Right forelimb (tissue), 1 donor: Measurements from ENCODE around the gene IFRD2.
A peak's percentile ranks its signal among the peaks of the same experiment; 100 is the strongest.
"Not testable (repeated sequence)": the region's sequence is repeated elsewhere in the genome, so short reads cannot be mapped to it uniquely, and the experiment has no call there.

ENCODE experiments used
- DNase-seq: peaks from one replicate; pipeline ENCODE4 v3.0.0-alpha.2; 2018

IFRD2 gene

GRCh38 chr3:50266017-50266416 is 26.2 kb downstream of the IFRD2 start:
- DNase-seq, result no peak

DNA sequence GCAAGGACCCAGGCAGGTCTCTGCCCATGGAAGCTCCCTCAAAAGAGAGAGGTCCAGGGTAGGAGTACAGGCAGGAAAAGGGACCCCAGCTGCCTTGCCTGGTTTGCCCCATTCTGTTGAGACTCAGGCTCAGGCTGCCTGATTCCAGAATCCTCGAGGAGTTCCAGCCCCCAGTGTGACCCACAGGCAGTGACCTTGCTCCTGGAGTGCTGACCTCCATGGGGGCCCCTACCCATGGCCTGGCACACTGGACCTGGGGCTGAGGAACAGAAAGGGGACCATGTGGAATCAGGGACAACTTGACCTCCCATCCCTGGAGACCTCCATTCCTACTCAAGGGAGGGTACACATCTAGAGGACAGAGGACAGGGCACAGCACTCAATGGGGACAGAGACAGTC is 26.7 kb downstream of the IFRD2 start:
- DNase-seq, result no peak

DNA sequence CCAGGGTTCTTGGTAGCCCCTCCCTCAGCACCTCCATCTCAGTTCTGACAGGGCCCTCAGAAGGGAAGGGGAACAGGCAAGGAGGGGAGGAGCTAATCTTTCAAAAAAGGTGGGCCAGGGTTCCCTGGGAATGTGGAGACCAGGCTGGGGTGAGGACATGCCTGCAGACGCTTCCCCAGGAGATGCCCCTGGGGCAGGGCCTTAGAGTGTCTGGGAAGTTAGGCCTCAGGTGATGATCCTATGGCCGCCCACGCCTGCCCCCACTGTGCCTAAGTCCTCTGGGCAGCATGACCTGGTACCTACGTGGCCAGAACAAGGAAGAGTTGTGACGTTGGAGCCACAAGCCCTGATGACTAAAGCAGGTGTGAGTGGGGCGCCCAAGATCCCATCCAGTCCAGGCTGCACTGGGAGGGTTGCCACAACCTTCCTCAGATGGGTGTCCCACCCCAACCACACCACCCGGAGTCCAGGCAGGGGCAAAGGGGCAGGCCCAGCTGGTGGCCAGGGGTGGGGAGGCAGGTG is 27.2 kb downstream of the IFRD2 start:
- DNase-seq, result no peak

DNA sequence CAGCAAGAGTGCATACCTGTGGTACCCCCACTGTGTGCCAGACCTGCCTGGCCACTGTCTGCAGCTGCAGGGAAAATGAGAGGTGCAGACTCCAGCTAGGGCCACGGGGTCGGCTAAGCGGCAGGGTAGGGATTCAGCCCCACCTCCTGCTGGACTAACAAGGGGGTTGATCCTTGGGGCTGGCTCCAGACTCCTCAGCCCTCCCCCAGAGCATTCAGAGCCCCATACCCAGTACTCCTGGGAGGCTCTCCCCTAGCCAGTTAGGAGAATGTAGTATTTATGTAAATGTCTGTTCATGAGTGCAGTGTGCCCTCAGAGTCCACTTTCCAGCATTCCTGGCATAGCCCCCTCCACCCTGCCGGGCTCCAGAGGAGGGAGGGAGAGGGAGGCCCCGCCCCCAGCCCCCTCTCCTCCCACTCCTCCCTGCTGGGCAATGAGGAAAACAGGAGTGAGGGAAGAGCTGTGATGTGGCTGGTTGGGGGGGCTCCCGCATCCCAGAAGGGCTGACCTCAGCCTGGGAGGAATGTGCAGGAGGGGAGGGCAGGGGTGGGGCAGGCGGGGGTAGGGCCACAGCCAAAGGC is 27.8 kb downstream of the IFRD2 start:
- peak; percentile 93 for DNase-seq

GRCh38 chr3:50263478-50264382 is 28.5 kb downstream of the IFRD2 start:
- DNase-seq, result no peak

DNA sequence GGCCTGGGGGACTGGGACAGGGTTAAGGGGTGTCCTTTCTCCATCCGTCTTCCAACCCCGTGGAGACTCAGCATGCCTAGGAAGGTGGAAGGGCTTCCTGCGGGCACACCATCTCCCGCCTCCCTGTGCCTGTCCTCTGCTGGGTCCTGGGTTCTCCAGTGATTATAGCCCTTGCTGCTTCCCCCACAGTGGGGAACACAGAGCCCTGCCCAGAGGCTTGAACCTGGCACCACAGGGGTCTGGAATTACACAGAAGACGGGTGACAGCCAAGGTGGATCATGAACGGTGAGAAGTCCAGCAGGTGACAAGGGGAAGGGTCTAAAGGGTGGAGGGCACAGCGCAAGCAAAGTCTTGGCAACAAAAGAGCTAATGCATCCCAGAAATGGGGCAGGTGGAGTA is 29.5 kb downstream of the IFRD2 start:
- DNase-seq, result no peak

GRCh38 chr3:50262200-50262599 is 30.0 kb downstream of the IFRD2 start:
- not testable (repeated sequence) for DNase-seq

DNA sequence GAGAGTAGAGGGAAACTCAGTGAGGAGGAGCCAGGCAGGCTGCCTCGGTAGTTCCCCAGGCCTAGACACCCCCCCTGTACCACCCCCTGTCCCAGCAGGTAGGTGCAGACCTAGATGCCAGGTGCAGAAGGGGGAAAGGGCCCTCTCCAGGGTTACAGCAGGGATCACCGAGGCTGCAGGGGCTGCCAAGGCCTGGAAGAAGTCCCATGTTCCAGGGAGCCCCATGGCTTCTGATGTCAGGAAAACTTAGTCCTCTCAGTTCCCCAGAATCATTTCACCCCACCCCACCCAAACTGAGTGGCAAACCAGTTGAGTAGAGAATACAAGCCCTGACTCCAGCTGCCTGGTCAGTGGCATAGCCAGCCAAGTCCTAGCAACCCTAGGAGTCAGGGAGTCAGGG is 30.7 kb downstream of the IFRD2 start:
- no peak for DNase-seq

DNA sequence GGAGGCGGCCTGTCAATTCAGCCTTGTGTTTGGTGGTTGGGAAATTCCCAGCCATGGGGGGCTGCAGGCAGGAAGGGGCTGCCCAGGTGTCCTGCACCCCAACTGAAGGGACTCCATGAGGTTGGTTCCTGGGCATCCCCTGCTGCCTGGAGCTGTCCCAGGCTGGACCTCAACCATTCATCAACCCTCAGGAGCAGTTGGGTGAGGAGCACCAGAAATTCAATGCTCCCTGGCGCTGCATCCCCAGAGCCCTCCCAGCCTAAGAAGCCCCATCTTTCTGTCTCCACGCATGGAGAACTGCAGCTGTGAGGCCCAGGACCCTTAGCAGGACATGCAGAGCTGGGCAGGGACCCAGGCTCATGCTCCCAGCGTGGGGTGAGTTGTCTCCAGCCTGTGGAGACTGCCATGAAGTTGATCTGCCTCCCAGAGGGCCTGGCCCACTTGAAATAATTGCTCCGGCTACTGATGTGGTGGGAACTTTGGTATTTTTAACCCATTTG is 31.2 kb downstream of the IFRD2 start:
- no peak for DNase-seq

GRCh38 chr3:50260027-50260941 is 31.9 kb downstream of the IFRD2 start:
- peak; percentile 97 for DNase-seq

GRCh38 chr3:50259432-50260026 is 32.7 kb downstream of the IFRD2 start:
- DNase-seq, result no peak

DNA sequence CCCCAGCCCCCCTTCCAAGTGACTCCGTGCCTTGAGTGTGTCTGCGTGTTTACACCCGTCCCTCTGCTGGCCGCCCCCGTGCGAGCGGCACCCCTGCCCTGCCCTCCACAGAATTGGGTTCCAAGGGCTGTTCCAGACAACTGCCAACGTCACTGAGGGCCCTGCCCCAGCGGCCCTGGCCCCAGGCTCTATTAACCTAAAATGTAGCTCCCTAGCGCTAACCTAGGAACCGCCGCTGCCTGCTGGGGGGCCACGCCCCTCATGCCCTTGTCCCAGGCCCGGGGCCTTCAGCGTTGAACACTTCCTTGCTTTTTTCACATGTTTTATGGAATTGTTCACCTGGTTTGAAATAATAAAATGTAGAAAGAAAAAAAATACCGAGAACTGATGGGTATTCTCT is 33.2 kb downstream of the IFRD2 start:
- DNase-seq, result no peak

DNA sequence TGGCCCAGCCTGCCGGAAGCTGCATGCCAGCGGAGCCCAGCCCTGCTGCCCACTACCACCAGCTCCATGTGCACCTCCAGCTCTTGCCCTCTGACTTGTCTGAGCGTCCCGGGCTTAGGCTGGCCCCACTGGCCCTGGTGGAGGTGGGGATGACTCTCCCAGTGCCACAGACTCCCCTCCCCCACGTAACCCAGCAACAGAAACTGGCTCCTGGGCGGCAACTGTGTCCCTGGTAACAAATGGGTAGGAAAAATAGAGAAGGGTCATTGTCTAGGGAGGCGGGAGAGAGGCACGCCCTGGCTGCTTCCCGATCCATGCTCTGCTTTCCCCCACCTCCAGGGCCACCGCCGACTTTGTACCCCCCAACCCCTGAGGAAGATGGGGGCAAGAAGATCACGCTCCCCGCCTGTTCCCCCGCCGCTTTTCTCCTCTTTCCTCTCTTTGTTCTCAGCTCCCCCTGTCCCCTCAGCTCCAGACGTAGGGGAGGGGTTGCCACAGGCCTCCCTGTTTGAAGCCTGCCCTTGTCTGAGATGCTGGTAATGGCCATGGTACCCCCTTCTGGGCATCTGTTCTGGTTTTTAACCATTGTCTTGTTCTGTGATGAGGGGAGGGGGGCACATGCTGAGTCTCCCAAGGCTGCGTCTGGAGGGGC is 34.1 kb downstream of the IFRD2 start:
- DNase-seq, result no peak

GRCh38 chr3:50256978-50257890 is 35.0 kb downstream of the IFRD2 start:
- DNase-seq, result no peak

GRCh38 chr3:50255251-50255615 is 37.0 kb downstream of the IFRD2 start:
- no peak for DNase-seq

DNA sequence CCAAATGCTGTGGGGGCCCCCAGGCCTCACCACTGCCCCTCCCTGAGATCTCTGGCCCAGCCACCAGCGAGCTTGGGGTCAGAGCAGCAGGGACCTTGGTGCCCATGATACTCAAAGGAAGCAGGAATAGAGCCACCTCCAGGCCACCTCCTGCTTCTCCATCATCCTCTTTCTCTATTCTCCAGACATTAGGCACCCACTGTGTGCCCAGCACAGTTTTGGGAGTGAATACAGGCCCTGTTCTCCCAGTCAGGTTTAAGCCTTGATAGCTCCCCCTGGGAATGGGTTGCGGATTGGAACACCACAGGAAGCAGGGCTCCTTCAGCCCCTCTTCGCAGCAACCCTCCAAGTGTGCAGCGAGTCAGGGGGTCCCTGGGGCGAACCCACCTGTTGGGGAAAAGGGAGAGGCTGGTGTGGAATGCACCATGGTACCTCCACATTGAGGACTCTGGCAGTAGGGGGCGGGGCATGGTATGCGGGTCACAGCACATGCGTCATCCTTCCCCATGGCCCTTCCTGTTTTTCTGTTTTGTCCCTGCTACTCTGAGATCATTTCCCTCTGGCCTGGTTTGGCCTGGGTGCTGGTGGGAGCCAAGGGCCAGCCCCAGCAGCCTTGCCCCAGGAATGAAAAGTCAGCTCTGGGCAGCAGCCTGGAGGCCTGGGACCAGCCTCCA is 37.5 kb downstream of the IFRD2 start:
- DNase-seq, result no peak

GRCh38 chr3:50251220-50251619 is 41.0 kb downstream of the IFRD2 start:
- DNase-seq, result no peak

- no peak for DNase-seq
Observed at GRCh38 chr3:50250514-50250913, 41.7 kb downstream of the IFRD2 start.

GRCh38 chr3:50249457-50249856 is 42.8 kb downstream of the IFRD2 start:
- DNase-seq, result no peak

DNA sequence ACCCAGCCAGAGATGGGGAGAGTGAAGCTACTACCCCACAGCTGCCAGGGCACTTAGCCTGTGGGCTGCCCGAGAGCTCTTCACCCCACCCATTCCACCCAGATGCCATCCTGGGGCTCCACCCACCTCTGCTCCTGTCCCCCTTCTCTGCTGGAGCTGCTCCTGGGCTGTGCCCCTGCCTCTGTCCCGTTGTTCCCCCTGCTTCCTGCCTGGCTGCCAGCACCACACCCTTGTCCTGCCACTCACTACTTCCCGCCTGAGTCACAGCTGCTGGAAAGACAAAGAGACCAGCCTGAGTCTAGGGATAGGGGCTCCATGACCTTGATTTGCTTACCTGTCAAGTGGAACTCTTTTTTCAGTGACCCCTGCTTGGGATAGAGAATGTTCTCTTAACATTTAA is 43.8 kb downstream of the IFRD2 start:
- no peak for DNase-seq
